ENCODE results near the gene LRIG3.
"Not testable (repeated sequence)": the region's sequence is repeated elsewhere in the genome, so short reads cannot be mapped to it uniquely, and the experiment has no call there.

- TF ChIP-seq SAP30 (IDR thresholded peaks at IDR 0.05; ENCODE audit: borderline replicate concordance, insufficient read depth, low read depth, low read length, poor library complexity, severe bottlenecking); ZMIZ1 (IDR thresholded peaks at IDR 0.05; ENCODE audit: low read depth in 2 of 2, low read length in 2 of 2); SMC3 (conservative IDR thresholded peaks at IDR 0.05; ENCODE audit: insufficient read depth, low read depth, low read length); TCF3 (CRISPR knock-in tag; IDR thresholded peaks at IDR 0.05); RNF2 (IDR thresholded peaks at IDR 0.05); ZZZ3 (IDR thresholded peaks at IDR 0.05); HOXB6 (CRISPR knock-in tag; IDR thresholded peaks at IDR 0.05; ENCODE audit: borderline replicate concordance); FOSL1 (tag; conservative IDR thresholded peaks at IDR 0.05); FOXK1 (CRISPR knock-in tag; IDR thresholded peaks at IDR 0.05; ENCODE audit: borderline replicate concordance); JUNB (CRISPR knock-in tag; conservative IDR thresholded peaks at IDR 0.05): not testable (repeated sequence)
- TF ChIP-seq, protein P1, sequence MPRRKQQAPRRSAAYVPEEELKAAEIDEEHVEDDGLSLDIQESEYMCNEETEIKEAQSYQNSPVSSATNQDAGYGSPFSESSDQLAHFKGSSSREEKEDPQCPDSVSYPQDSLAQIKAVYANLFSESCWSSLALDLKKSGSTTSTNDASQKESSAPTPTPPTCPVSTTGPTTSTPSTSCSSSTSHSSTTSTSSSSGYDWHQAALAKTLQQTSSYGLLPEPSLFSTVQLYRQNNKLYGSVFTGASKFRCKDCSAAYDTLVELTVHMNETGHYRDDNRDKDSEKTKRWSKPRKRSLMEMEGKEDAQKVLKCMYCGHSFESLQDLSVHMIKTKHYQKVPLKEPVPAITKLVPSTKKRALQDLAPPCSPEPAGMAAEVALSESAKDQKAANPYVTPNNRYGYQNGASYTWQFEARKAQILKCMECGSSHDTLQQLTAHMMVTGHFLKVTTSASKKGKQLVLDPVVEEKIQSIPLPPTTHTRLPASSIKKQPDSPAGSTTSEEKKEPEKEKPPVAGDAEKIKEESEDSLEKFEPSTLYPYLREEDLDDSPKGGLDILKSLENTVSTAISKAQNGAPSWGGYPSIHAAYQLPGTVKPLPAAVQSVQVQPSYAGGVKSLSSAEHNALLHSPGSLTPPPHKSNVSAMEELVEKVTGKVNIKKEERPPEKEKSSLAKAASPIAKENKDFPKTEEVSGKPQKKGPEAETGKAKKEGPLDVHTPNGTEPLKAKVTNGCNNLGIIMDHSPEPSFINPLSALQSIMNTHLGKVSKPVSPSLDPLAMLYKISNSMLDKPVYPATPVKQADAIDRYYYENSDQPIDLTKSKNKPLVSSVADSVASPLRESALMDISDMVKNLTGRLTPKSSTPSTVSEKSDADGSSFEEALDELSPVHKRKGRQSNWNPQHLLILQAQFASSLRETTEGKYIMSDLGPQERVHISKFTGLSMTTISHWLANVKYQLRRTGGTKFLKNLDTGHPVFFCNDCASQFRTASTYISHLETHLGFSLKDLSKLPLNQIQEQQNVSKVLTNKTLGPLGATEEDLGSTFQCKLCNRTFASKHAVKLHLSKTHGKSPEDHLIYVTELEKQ (CRISPR knock-in tag; IDR thresholded peaks at IDR 0.05), result not testable (repeated sequence)
Measured at GRCh38 chr12:58857206-58857605, 63.1 kb downstream of the LRIG3 start.

Data from K562 (cell line).